Osteoblast (primary cell): ENCODE data around the gene MIA. TPM values are rescaled to one million over a fixed set of nuclear protein-coding genes. Genes with fewer than 3 reads are reported as not detected.

Experiments used
- DNase-seq: peaks from one replicate; pipeline ENCODE4 v3.0.0; 2011; ENCODE audit warnings: low spot score, mixed read lengths; ENCODE audit not compliant: insufficient read length; ENCODE audit errors: missing footprints
- H2AFZ ChIP-seq: 2 replicates; pipeline ENCODE4 v1.6.0; 2011; ENCODE audit warnings: mild to moderate bottlenecking, low read length
- H3K27ac ChIP-seq: 2 replicates; pipeline ENCODE4 v1.5.1; 2011; ENCODE audit warnings: mild to moderate bottlenecking, low read depth, low read length, moderate library complexity
- H3K27me3 ChIP-seq: 2 replicates; pipeline ENCODE4 v1.6.0; 2012; ENCODE audit warnings: mild to moderate bottlenecking, control low read depth, inconsistent platforms, low read length, moderate library complexity; ENCODE audit not compliant: insufficient read depth
- H3K36me3 ChIP-seq: 2 replicates; pipeline ENCODE4 v1.5.1; 2011; ENCODE audit warnings: mild to moderate bottlenecking, low read length, control low read depth, moderate library complexity; ENCODE audit not compliant: insufficient read depth
- H3K4me1 ChIP-seq: 2 replicates; pipeline ENCODE4 v1.5.1; 2011; ENCODE audit warnings: mild to moderate bottlenecking, low read length, control low read depth, moderate library complexity; ENCODE audit not compliant: insufficient read depth
- H3K4me2 ChIP-seq: 2 replicates; pipeline ENCODE4 v1.6.0; 2011; ENCODE audit warnings: mild to moderate bottlenecking, low read length; ENCODE audit not compliant: insufficient read depth
- H3K4me3 ChIP-seq: fragments of 200-600 bp; sonication (generic); 3 replicates; pipeline ENCODE4 v1.5.1; 2012; ENCODE audit warnings: mild to moderate bottlenecking, low read length, inconsistent platforms; ENCODE audit not compliant: insufficient read depth
- H3K79me2 ChIP-seq: 2 replicates; pipeline ENCODE4 v1.6.0; 2012; ENCODE audit warnings: mild to moderate bottlenecking, low read length, control low read depth, inconsistent platforms; ENCODE audit not compliant: insufficient read depth
- H3K9me3 ChIP-seq: 2 replicates; pipeline ENCODE4 v1.5.1; 2011; ENCODE audit warnings: low read depth, low read length, control low read depth
- H4K20me1 ChIP-seq: 2 replicates; pipeline ENCODE4 v1.6.0; 2012; ENCODE audit warnings: mild to moderate bottlenecking, low read length, control low read depth; ENCODE audit not compliant: insufficient read depth
- CTCF ChIP-seq: IDR thresholded peaks from 2 replicates; pipeline ENCODE4 v1.5.1; 2011; ENCODE audit warnings: mild to moderate bottlenecking, low read depth, low read length, moderate library complexity; ENCODE audit errors: extremely low read depth
- total RNA-seq: library from RNA; depleted of rRNA; stranded (reverse); fragments of >200 nt; gene quantifications from 2 replicates; pipeline ENCODE4 v1.2.3, GENCODE V29; 2012

The MIA gene
- total RNA-seq, 1 donor, result 0.72 TPM

- H3K4me1 ChIP-seq, result peaks cover 13% of the 10 kb centered on the region
- no peak overlapping the region for H2AFZ ChIP-seq
- H3K27ac ChIP-seq, result no peak overlapping the region
- H3K4me3 ChIP-seq, result no peak overlapping the region
- peaks cover 27% of the 10 kb centered on the region for H4K20me1 ChIP-seq
- peaks cover 66% of the 10 kb centered on the region for H3K79me2 ChIP-seq
- TF ChIP-seq CTCF, result no peak
- no peak for DNase-seq
- peaks cover 51% of the 10 kb centered on the region for H3K36me3 ChIP-seq
- no peaks in the 10 kb centered on the region for H3K9me3 ChIP-seq
- H3K4me2 ChIP-seq, result no peak overlapping the region
- no peaks in the 10 kb centered on the region for H3K27me3 ChIP-seq
Measured at GRCh38 chr19:40756502-40757110, 18.7 kb upstream of the MIA start.

- Histone ChIP-seq H3K79me2 (peaks cover 49% of the 10 kb centered on the region), H3K27ac (no peak overlapping the region), H4K20me1 (peaks cover 27% of the 10 kb centered on the region), H3K36me3 (peaks cover 70% of the 10 kb centered on the region), H2AFZ (no peak overlapping the region), H3K4me1 (peaks cover 6% of the 10 kb centered on the region), H3K9me3 (no peaks in the 10 kb centered on the region), H3K4me3 (no peak overlapping the region), H3K27me3 (no peaks in the 10 kb centered on the region), H3K4me2 (no peak overlapping the region)
- no peak for DNase-seq
- no peak for TF ChIP-seq CTCF
Measured at GRCh38 chr19:40758491-40758890, 16.8 kb upstream of the MIA start.

- Histone ChIP-seq H3K79me2 (peaks cover 42% of the 10 kb centered on the region), H3K27me3 (no peaks in the 10 kb centered on the region), H3K4me3 (no peak overlapping the region), H3K9me3 (no peaks in the 10 kb centered on the region), H3K4me1 (peaks cover 4% of the 10 kb centered on the region), H3K4me2 (no peak overlapping the region), H2AFZ (no peak overlapping the region), H3K27ac (no peak overlapping the region), H4K20me1 (peaks cover 25% of the 10 kb centered on the region), H3K36me3 (peaks cover 75% of the 10 kb centered on the region)
- DNase-seq, result no peak
- no peak for TF ChIP-seq CTCF
Measured at GRCh38 chr19:40759352-40759751, 16.0 kb upstream of the MIA start.

- Histone ChIP-seq H3K79me2 (peaks cover 9% of the 10 kb centered on the region), H3K4me3 (no peak overlapping the region), H3K27ac (no peak overlapping the region), H2AFZ (no peak overlapping the region), H3K9me3 (no peaks in the 10 kb centered on the region), H3K4me1 (no peaks in the 10 kb centered on the region), H3K27me3 (no peaks in the 10 kb centered on the region), H3K36me3 (peaks cover 74% of the 10 kb centered on the region), H3K4me2 (no peak overlapping the region), H4K20me1 (no peaks in the 10 kb centered on the region)
- peak; percentile 57 for DNase-seq
- TF ChIP-seq CTCF, result no peak
Measured at GRCh38 chr19:40762754-40763470, 12.4 kb upstream of the MIA start.
